ENCODE measurements around the gene CAVIN1.
A peak's percentile ranks its signal among the peaks of the same experiment; 100 is the strongest.
"Not testable (repeated sequence)": the region's sequence is repeated elsewhere in the genome, so short reads cannot be mapped to it uniquely, and the experiment has no call there.

Gene CAVIN1

DNA sequence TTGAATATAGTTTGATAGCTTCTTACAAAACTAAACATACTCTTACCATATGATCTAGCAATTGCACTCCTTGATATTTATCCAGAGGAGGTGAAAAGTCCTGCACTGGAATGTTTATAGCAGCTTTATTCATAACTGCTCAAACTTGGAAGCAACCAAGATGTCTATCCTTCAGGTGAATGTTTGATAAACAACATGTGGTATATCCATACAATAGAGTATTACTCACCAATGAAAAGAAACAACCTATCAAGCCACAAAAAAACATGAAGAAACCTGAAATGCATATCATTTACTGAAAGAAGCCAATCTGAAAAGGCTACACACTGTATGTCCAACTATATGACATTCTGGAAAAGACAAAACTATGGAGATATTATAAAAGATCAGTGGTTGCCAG lies 50.9 kb downstream of the CAVIN1 start:
- no peak for DNase-seq

DNA sequence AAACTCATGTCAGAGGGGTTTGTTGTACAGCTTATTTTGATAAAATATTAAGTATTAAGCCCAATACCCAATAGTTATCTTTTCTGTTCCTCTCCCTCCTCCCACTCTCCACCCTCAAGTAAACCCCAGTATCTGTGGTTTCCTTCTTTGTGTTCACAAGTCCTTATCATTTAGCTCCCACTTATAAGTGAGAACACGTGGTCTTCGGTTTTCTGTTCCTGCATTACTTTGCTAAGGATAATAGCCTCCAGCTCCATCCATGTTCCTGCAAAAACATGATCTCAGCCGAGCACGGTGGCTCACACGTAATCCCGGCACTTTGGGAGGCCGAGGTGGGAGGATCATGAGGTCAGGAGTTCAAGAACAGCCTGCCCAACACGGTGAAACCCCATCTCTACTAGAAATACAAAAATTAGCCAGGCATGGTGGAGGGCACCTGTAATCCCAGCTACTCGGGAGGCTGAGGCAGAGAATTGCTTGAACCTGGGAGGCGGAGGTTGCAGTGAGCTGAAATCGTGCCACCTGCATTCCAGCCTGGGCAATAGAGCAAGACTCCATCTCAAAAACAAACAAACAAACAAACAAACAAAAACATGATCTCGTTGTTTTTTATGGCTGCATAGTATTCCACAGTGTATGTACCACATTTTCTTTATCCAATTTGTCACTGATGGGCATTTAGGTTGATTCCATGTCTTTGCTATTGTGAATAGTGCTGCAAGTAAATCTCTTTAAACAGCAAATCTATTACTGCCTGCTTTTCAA lies 54.1 kb downstream of the CAVIN1 start:
- not testable (repeated sequence) for DNase-seq

DNA sequence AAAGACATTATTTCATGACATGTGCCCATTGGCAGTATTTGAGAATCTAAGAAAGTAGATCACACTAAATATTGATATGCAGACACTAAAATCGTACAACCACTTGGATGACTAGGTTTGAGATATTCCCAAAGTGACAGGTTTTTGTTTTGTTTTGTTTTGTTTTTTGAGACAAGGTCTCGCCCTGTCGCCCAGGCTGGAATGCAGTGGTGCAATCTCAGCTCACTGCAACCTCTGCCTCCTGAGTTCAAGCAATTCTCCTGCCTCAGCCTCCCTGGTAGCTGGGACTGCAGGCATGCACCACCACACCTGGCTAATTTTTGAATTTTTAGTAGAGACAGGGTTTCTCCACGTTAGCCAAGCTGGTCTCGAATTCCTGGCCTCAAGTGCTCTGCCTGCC lies 54.7 kb downstream of the CAVIN1 start:
- DNase-seq = not testable (repeated sequence)

DNA sequence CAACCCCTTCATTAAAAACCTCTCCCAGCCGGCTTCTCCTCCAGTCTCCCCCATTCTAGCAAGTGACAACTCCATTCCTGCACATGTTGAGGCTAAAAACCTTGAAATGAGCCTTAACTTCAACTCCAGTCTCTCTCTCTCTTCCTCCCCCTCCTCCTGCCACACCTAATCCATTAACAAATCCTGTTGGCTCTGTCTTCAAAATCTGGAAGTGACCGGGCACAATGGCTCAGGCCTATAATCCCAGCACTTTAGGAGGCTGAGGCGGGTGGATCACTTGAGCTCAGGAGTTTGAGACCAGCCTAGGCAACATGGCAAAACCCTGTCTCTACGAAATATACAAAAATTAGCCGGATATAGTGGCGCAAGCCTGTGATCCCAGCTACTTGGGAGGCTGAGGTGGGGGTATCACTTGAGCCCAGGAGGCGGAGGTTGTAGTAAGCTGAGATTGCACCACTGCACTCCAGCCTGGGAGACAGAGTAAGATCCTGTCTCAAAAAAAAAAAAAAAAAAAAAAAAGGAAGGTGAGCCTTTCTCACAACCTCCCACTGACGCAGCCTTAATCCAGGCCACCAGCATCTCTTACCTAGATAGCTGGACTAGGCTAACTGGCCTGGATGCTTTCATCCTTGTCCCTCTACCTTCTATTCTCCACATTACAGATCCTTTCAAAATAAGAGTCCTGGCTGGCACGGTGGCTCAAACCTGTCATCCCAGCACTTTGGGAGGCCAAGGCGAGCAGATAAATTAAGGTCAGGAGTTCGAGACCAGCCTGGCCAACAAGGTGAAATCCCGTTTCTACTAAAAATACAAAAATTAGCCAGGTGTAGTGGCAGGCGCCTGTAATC lies 56.7 kb downstream of the CAVIN1 start:
- DNase-seq = not testable (repeated sequence)

DNA sequence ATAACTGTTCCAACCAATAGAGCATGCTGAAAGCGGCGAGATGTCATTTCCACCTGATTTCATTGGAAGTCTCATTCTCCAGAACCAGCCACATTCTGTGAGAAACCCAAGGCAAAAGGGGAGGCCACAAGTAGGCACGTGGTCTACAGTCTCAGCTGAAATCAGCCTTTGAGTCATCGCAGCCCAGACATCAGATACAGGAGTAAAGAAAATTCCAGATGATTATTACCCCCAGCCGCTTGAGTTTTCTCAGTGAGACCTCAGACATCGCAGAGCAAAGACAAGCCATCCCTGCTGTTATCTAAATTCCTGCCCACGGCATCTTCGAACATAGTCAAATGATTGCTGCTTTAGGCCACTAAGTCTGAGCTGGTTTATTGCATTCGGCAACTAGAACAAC lies 57.9 kb downstream of the CAVIN1 start:
- DNase-seq = no peak

DNA sequence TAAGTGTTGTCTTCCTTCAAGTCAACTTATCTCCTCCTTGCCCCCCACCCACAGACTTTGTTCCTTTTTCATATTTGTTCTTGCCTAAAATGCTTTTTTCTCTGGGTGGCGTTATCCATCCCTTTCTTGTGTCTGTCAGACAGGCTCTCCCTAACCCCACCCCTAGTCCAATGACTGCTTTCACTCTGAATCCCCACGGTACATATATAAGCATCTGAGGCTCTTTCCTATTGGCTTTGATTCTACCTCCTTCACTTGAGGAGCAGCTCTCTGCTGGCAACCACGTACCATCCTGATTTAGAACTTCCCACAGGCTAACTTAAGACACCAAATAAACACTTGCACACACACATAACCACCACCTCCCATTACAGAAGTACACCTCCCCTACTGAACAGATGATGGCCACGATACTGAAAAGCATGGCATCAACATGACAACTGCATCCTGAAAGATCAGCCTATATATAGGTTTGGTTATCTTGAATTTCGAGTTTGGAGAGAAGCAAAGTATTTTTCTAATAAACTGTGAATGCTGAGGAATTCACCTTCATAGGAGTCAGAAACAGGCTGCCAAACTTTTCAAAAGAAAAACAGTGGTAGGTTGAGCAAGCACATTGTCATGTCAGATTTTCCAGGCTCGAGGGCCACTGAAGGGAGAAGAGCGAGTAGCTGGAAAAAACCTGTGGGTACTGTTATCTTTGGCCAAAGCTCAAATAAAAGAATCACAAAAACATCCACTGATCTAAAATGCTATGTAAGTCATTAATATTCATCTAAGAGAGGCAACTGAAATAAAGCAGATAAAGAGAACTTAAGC lies 59.1 kb downstream of the CAVIN1 start:
- DNase-seq = no peak

DNA sequence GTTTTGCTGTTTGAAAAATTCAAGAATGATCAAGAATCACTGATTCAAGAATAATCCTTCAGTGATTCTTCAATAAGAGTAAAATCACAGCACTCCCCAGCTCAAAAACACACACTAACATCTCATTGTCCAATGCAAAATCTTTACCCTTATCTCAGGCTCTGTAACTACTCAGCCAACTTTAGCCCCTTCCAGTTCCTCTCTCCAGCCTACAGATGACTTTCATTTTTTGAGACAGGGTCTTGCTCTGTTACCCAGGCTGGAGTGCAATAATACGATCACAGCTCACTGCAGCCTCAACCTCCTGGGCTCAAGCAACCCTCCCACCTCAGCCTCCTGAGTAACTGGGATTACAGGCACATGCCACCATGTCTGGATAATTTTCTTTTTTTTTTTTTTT lies 59.8 kb downstream of the CAVIN1 start:
- DNase-seq = no peak

DNA sequence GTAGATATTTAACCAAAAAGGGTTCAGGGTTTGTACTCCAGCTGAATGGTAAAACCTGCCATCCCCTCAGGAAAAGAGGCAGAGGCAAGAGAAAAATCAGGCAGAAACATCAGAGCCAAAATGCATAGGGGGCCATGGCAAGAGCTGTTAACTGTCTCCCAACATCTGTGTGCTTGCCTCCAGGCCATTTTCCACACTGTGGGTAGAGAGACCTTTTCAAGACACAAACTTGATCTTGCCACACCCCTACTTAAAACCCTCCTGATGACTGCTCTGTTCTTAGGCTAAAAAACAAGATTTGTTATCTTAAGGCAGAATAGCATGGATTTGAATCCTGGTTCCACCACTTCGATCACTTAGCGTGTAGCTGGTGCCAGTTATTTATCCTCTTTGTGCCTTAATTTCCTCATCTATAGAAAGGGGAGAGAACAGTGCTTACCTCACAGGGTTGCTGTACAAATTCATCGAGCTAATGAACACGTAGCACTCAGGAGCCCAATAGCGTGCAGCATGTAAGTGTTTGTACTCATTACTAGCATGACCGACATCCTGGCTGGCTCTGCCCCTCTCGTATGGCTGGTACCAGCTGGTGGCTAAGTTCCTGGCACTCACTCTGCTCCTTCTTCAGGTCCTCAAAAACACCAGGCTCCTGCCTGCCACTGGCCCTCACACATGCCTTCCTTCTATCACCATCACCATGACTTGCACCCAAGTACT lies 60.7 kb downstream of the CAVIN1 start:
- DNase-seq = no peak

DNA sequence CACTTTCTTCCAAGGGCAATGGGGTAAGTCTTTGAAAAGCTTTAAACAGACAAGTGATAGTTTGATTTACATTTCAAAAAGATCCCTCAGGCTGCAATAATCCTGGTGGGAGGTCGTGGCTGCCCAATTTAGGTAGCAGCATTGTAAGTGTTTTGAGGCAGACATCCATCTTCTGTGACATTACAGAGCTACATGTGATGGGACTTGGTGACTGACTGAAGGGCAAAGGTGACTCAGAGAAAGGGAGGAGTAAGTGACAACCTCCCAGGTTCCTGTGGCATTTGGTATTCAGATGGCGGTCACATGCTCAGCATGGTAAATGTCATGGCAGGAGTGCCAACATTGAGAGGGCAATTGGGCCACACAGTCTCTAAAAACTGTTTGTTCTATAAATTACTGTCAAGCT lies 61.3 kb downstream of the CAVIN1 start:
- DNase-seq = peak; percentile 64

DNA sequence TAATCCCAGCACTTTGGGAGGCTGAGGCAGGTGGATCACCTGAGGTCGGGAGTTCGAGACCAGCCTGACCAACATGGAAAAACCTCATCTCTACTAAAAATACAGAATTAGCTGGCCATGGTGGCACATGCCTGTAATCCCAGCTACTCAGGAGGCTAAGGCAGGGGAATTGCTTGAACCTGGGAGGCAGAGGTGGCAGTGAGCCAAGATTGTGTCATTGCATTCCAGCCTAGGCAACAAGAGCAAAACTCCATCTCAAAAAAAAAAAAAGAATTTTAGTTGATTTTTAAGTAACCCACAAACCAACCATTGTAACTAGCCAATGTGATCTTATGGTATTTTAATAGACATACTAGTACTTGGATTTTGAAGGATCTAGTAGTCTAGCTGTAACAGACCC lies 62.7 kb downstream of the CAVIN1 start:
- DNase-seq = not testable (repeated sequence)

DNA sequence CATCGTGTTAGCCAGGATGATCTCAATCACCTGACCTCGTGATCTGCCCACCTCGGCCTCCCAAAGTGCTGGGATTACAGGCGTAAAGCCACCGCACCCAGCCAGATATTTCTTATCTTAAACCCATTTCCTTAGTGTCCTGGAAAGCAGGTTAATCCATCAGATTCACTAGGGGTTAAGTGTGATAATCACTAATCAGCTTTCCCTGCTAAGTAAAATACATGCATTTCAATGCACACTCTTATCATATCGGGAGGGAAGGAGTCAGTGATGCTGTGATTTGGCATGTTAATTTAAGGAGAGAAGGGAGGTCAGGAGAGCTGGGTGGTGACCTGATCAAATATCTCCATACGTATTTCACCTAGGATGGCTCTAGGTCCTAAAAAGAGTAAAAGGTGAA lies 63.9 kb downstream of the CAVIN1 start:
- no peak for DNase-seq

DNA sequence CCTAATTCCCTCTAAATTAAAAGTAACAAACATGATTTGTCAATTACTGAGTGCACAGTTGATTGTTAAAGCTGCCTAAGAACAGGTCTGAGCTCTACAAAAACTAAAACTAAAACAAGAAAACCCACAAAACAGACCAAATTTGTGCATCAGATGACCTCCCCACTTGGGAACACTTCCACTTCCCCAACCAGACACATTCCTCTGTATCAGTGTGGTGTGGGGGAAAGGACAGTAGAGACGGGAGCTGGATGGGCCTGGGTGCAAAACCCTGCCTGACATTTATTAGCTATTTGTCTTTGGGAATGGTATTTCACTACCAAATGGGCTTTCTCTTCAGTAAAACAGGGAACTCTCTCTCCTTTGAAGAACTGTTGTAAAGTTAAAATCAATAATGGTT lies 64.6 kb downstream of the CAVIN1 start:
- peak; percentile 54 for DNase-seq

DNA sequence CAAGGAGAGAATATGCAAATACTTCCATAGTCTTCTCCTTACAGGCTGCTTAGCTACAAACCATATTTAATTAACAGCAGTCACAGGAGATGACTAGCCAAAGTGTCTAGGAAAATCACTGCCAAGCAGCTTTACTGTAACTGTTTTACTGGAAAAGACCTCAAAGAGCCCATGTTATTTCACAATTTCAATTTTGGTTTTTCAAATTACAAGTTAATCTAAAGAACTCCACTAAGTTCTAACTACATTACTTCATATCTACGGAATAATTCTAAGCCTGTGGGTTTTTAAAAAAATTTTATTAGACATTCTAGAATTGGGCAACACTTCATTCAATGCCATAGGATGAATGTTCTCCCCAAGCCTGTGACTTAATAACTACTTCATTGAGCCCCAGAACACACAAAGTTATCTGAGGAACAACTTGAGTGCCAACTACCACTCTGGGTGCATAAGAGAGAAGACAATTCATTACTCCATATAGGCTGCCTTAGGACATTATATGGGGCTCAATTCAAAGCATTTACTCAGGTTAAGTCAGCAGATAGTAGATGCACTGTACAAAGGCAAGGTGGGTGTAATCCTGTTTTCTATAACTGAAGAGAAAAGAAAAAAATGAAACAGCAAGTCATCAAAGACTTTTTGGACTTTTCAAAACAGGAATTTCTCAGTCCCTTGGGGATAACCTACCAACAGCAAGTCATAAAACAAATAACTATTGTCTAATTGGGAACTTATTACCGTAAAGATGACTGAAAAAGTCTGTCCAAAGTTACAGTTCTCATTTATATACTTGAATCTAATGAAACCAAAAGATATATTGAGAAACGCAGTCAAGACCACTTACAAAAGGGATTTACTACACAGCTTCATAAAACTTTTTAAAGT lies 67.9 kb downstream of the CAVIN1 start:
- DNase-seq = peak; percentile 61
